AG04449 (cell line): ENCODE data around the gene WDR87.

Experiments
- CTCF ChIA-PET: fragments of 350-600 bp; formaldehyde crosslinking; extraction: SDS; loops from one replicate; lab custom pipeline; 2021; ENCODE audit warnings: antibody characterized with exemption; lab: Yijun Ruan, JAX
- POLR2A ChIA-PET: fragments of 400-600, 350-600 bp; formaldehyde crosslinking; extraction: SDS; loops from one replicate; lab custom pipeline; 2020; ENCODE audit warnings: antibody characterized with exemption, inconsistent platforms; lab: Yijun Ruan, JAX
- DNase-seq: peaks from one replicate; pipeline ENCODE4 v3.0.0-alpha.2; 2010; ENCODE audit warnings: low read depth, low spot score
- H3K4me3 ChIP-seq: 2 replicates; pipeline ENCODE4 v1.5.1; 2011; ENCODE audit warnings: low read depth, mild to moderate bottlenecking, control low read depth, low read length
- TF ChIP-seq, protein P1 (sequence below): IDR thresholded peaks from one replicate; pipeline ENCODE4 v1.5.1; 2011; ENCODE audit warnings: mild to moderate bottlenecking, moderate library complexity, low read length, control low read depth, inconsistent platforms; ENCODE audit not compliant: insufficient read depth; ENCODE audit errors: missing control alignments

The WDR87 gene

GRCh38 chr19:37951816-37952210 is 45.4 kb upstream of the WDR87 start:
- TF ChIP-seq, protein P1, sequence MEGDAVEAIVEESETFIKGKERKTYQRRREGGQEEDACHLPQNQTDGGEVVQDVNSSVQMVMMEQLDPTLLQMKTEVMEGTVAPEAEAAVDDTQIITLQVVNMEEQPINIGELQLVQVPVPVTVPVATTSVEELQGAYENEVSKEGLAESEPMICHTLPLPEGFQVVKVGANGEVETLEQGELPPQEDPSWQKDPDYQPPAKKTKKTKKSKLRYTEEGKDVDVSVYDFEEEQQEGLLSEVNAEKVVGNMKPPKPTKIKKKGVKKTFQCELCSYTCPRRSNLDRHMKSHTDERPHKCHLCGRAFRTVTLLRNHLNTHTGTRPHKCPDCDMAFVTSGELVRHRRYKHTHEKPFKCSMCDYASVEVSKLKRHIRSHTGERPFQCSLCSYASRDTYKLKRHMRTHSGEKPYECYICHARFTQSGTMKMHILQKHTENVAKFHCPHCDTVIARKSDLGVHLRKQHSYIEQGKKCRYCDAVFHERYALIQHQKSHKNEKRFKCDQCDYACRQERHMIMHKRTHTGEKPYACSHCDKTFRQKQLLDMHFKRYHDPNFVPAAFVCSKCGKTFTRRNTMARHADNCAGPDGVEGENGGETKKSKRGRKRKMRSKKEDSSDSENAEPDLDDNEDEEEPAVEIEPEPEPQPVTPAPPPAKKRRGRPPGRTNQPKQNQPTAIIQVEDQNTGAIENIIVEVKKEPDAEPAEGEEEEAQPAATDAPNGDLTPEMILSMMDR = no peak
- CTCF ChIA-PET = no interaction called here
- H3K4me3 ChIP-seq = no peak overlapping the region
- DNase-seq = no peak
- POLR2A ChIA-PET = no interaction called here

DNA sequence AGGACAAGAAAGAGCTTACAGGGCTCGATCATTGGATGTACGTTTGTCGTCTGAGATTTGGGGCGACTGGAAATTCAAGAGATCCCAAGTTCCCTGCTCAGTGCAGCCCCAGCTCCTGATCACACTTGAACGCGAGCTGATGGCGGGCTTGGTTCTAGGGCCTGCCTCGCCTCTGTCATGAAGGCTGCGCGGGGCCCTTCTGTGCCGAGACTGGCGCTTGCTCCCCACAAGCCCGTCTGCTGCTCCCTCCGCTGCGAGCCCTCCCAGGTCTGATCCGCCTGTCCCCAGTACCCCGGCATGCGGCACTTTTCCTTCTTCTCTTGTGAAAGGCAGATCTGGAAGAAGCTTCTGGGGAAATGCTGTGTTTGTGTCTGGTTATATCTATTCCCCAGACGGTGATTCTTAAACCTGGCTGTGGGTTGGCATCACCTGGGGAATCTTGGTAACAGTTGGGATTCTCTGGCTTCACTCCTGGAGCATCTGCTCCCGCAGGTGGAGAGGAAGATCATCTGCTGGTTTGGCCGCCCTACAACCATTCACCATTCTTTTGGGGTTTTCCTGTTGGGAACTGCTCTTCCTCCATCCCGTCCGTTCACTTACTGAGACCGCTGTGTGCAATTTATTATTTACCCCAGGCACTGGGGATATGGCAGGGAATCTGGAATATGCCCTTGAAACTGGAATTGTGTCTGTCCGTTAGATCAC is 44.2 kb upstream of the WDR87 start:
- ChIA-PET CTCF (interaction anchor here (1.1 kb wide), 1 partner anchor 48 kb away, joined by 3 read pairs; no protein-coding TSS in a partner anchor), POLR2A (interaction anchor here (0.6 to 0.7 kb wide), 2 partner anchors 23 to 124 kb away, joined by 3 to 6 read pairs; no protein-coding TSS in a partner anchor)
- DNase-seq = no peak
- TF ChIP-seq, protein P1 = no peak
- H3K4me3 ChIP-seq = no peak overlapping the region

- ChIA-PET CTCF (no interaction called here), POLR2A (no interaction called here)
- no peak overlapping the region for H3K4me3 ChIP-seq
- DNase-seq = no peak
- TF ChIP-seq, protein P1 = no peak
Measured at GRCh38 chr19:37948362-37948761, 42.0 kb upstream of the WDR87 start.

DNA sequence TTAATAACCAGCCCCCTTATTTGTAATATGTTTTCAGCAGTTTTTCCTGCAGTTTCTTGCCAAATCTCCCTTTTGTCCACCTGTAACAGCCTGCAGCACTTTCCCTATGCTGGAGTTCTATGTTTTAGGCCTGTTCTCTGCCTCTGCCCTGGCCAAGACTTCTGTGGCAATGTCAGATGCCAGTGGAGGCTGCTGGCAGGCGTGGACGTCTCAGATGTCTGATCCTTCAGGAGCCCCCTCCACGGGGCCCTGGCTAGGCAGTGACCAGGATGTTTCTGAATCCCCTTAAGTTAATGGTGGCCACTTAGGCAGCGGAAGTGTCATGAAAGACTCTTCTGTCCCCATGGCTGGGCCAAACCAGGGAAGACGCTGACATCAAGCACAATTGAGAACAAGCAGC is 41.4 kb upstream of the WDR87 start:
- POLR2A ChIA-PET = no interaction called here
- CTCF ChIA-PET = no interaction called here
- TF ChIP-seq, protein P1 = no peak
- H3K4me3 ChIP-seq = no peak overlapping the region
- no peak for DNase-seq

DNA sequence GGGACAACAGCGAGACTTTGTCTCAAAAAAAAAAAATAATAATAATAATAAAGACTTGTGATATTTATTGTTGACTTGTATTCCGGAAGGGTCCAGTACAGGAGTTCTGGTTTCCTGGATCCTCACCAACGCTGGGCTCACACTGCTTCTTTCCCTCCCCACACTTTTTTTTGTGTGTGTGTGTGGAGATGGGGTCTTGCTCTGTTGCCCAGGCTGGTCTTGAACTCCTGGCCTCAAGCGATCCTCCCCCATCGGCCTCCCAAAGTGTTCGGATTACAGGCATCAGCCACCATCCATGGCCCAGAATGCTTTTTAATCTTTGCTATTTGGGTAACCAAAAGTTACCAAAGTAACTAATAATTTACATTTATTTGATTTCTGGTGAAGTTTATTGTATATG is 39.7 kb upstream of the WDR87 start:
- H3K4me3 ChIP-seq = no peak overlapping the region
- TF ChIP-seq, protein P1 = no peak
- ChIA-PET CTCF (interaction anchor here (1.1 kb wide), 1 partner anchor 99 kb away, joined by 3 read pairs; no protein-coding TSS in a partner anchor), POLR2A (no interaction called here)
- no peak for DNase-seq

DNA sequence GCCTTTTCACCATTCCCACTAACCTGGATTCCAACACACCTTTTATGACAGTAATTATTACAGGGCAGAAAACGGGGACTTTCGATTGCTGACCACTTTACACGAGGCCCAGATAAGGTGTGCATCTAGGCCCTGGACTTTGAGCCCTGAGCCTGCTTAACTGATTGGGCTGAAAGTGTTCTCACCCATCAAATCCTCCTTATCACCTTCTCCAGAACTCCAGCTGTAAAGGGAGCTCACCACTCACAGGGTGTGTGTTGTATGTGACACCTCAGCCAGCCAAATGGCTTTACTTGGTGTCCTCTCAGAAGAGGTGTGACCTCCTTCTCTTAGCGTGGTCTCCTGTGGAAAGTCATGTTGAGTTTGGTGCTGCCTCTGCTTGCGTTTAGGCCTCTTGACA is 37.1 kb upstream of the WDR87 start:
- no peak overlapping the region for H3K4me3 ChIP-seq
- POLR2A ChIA-PET = no interaction called here
- CTCF ChIA-PET = no interaction called here
- TF ChIP-seq, protein P1 = no peak
- DNase-seq = no peak
